Iris pigment epithelial cell (primary cell): ENCODE measurements around the gene ADAMTS7.
"Not testable (repeated sequence)": the region's sequence is repeated elsewhere in the genome, so short reads cannot be mapped to it uniquely, and the experiment has no call there.

Source experiments
- DNase-seq: peaks from one replicate; pipeline ENCODE4 v3.0.0-alpha.2; 2011; ENCODE audit warnings: low read depth

Gene ADAMTS7

GRCh38 chr15:78782402-78782801 is 28.9 kb downstream of the ADAMTS7 start:
- not testable (repeated sequence) for DNase-seq

- DNase-seq, result not testable (repeated sequence)
These were observed 29.9 kb downstream of the ADAMTS7 start for GRCh38 chr15:78781381-78781780.

- DNase-seq, result not testable (repeated sequence)
These were observed 31.3 kb downstream of the ADAMTS7 start for GRCh38 chr15:78779975-78780374.

GRCh38 chr15:78779176-78779785 is 32.0 kb downstream of the ADAMTS7 start:
- not testable (repeated sequence) for DNase-seq

- DNase-seq, result no peak
These were observed 32.8 kb downstream of the ADAMTS7 start for GRCh38 chr15:78778422-78778821.

- not testable (repeated sequence) for DNase-seq
These were observed 33.3 kb downstream of the ADAMTS7 start for GRCh38 chr15:78777953-78778345.

GRCh38 chr15:78777290-78777952 is 33.8 kb downstream of the ADAMTS7 start:
- not testable (repeated sequence) for DNase-seq

GRCh38 chr15:78776046-78776925 is 35.0 kb downstream of the ADAMTS7 start:
- not testable (repeated sequence) for DNase-seq

- DNase-seq, result no peak
These were observed 35.8 kb downstream of the ADAMTS7 start for GRCh38 chr15:78775472-78775871.

- DNase-seq, result not testable (repeated sequence)
These were observed 36.7 kb downstream of the ADAMTS7 start for GRCh38 chr15:78774451-78774990.

GRCh38 chr15:78773765-78774450 is 37.4 kb downstream of the ADAMTS7 start:
- not testable (repeated sequence) for DNase-seq

- DNase-seq, result no peak
These were observed 38.5 kb downstream of the ADAMTS7 start for GRCh38 chr15:78772738-78773137.

GRCh38 chr15:78771436-78772000 is 39.7 kb downstream of the ADAMTS7 start:
- not testable (repeated sequence) for DNase-seq

- DNase-seq, result not testable (repeated sequence)
These were observed 40.2 kb downstream of the ADAMTS7 start for GRCh38 chr15:78771020-78771419.

GRCh38 chr15:78769473-78770225 is 41.6 kb downstream of the ADAMTS7 start:
- DNase-seq, result not testable (repeated sequence)

GRCh38 chr15:78768531-78769408 is 42.5 kb downstream of the ADAMTS7 start:
- no peak for DNase-seq

- no peak for DNase-seq
These were observed 43.2 kb downstream of the ADAMTS7 start for GRCh38 chr15:78768096-78768495.

GRCh38 chr15:78767331-78767951 is 43.8 kb downstream of the ADAMTS7 start:
- no peak for DNase-seq

- not testable (repeated sequence) for DNase-seq
These were observed 44.6 kb downstream of the ADAMTS7 start for GRCh38 chr15:78766641-78767071.
